Heart right ventricle (tissue), 16 donors: Measurements from ENCODE around the gene DDX39B. TPM values are rescaled to one million over a fixed set of nuclear protein-coding genes. Genes with fewer than 3 reads are reported as not detected.

Experiments used
- ATAC-seq, 8 donors: fragments of 200-7000 bp; cut with Tn5 transposase; one replicate each; pipeline ENCODE4 v1.9.1; 2020; ENCODE audit warnings: mild to moderate bottlenecking in 8 of 8, moderate library complexity in 8 of 8, moderate number of reproducible peaks in 1 of 8
- DNase-seq, 2 donors: peaks; one replicate each; pipeline ENCODE4 v3.0.0-alpha.2; 2020
- H3K27ac ChIP-seq, 10 donors: fragments of 200-600 bp; sonication (generic) in 2 of 10; one replicate each; pipeline versions ENCODE4 v1.5.0 to v1.8.0; 2020 to 2022; ENCODE audit warnings: mild to moderate bottlenecking in 3 of 10
- H3K27me3 ChIP-seq, 7 donors: fragments of 200-600 bp; one replicate each; pipeline ENCODE4 v1.8.0; 2021 to 2022; ENCODE audit warnings: mild to moderate bottlenecking in 2 of 7
- H3K36me3 ChIP-seq, 9 donors: fragments of 200-600 bp; sonication (generic) in 1 of 9; one replicate each; pipeline versions ENCODE4 v1.5.0 to v1.8.0; 2020 to 2022; ENCODE audit warnings: mild to moderate bottlenecking in 2 of 9
- H3K4me1 ChIP-seq, 9 donors: fragments of 200-600 bp; sonication (generic) in 1 of 9; one replicate each; pipeline versions ENCODE4 v1.5.0 to v1.8.0; 2020 to 2022; ENCODE audit warnings: mild to moderate bottlenecking in 4 of 9
- H3K4me3 ChIP-seq, 10 donors: fragments of 200-600 bp; sonication (generic) in 2 of 10; one replicate each; pipeline versions ENCODE4 v1.5.0 to v1.8.0; 2020 to 2022; ENCODE audit warnings: mild to moderate bottlenecking in 7 of 10, moderate library complexity in 2 of 10
- H3K9me3 ChIP-seq, 11 donors: fragments of 200-600 bp in 10 of 11; sonication (generic) in 2 of 11; one replicate each; pipeline versions ENCODE4 v1.5.0 to v1.8.0; 2013 to 2022; ENCODE audit warnings: mild to moderate bottlenecking in 2 of 11, control low read depth in 1 of 11, moderate library complexity in 1 of 11
- WGBS, 2 donors: extraction: QIAGEN DNeasy Blood & Tissue Kit; methylation state at CpG; one replicate each; pipeline ENCODE4 v1.1.7; 2013; ENCODE audit warnings: inconsistent platforms in 1 of 2; 5-methylcytosine and 5-hydroxymethylcytosine counted together
- intact Hi-C, 10 donors: fragments of 100-400 bp; cut with DNase I; formaldehyde crosslinking; loops; one replicate each; pipeline versions ENCODE4 v1.11.1 to v1.14.2; 2022
- polyA plus RNA-seq, 2 donors: library from polyadenylated mRNA; stranded (reverse); fragments of 200-250 nt; gene quantifications; one replicate each; pipeline ENCODE4 v1.2.3, GENCODE V29; 2013
- total RNA-seq, 10 donors: library from RNA; stranded (reverse); fragmentation: NEBNext Ultra II Directional in 3 of 10; extraction: Animal tissue kit (Norgen Biotek cat#: 25700) in 3 of 10; gene quantifications; one replicate each; pipeline versions ENCODE4 v1.2.1 to v1.2.4, GENCODE V29; 2021 to 2023
- TF ChIP-seq, protein P1 (sequence below), 9 donors: fragments of 200-600 bp; sonication (generic) in 2 of 9; IDR thresholded peaks; one replicate each; pipeline versions ENCODE4 v1.5.0 to v1.8.0; 2021 to 2022; ENCODE audit warnings: antibody characterized with exemption in 9 of 9, mild to moderate bottlenecking in 5 of 9, moderate library complexity in 1 of 9
- donor health status: Arrhythmogenic right ventricular cardiomyopathy.
- donor health status: ischemic (EF 13 %, LVEDD 7.1; RV severe dilation, severe dysfunction).
- donor health status: healthy with polysubstance abuse.
- donor health status: DM: no; HTN: yes; CAD: no.
- donor health status: DM: no; HTN: no; CAD: no.
- donor health status: ischemic (EF 25% LVEDD 6.9; RV normal size, moderate dysfunction).
- donor health status: ischemic (EF 25% LVEDD 5.7; RV mildly dilated, moderate dysfunction).
- donor health status: healthy.
- donor health status: DM: yes; HTN: yes; CAD: no.
- donor health status: Ischemic cardiomyopathy.
- donor health status: ischemic (EF 35%, LVEDD 5.7; RV mildly dilated, moderate dysfunction).
- donor health status: nonischemic (EF 11% LVEDD 7.7; RV severe dilation, severe dysfunction).
- donor health status: DM: yes; HTN: yes; CAD: no.
- donor health status: PGD.
- donor health status: ischemic (EF 29% LVEDD 5.4; RV normal size, mild dysfunction).
- donor health status: nonischemic (EF 23%, LVEDD 6.1; RV moderate dilation, normal function).

DDX39B gene
- total and polyA plus RNA-seq, 12 donors, result 154 to 422 (median 172) TPM

DNA sequence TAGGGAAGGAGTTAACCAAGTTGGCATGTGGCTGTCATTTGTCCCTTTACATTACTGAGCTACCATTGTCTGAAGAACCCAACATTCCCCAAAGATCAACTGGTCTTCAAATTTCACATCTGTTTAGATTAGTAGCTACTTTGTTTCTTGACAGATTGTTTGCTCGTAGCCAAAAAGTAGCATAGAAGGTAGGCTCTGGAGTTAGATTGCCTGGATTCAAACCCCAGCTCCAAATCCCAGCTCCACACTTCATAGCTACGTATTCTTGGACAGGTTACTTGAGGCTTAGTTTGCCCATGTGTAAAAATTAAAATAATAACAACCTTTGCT lies 6.7 kb upstream of the DDX39B start:
- Histone ChIP-seq H3K4me3 (peak overlapping the region in 5 of 10 donors; percentile 56 to 63 (median 57)), H3K27me3 (no peaks in the 10 kb centered on the region), H3K4me1 (peaks cover 6 to 41% (median 15%) of the 10 kb centered on the region in 9 donors), H3K27ac (peak overlapping the region in 8 of 10 donors; percentile 87 to 95 (median 92)), H3K36me3 (peaks cover 0 to 46% (median 15%) of the 10 kb centered on the region in 9 donors), H3K9me3 (no peaks in the 10 kb centered on the region)
- WGBS, 2 donors, result 93 to 95% methylated on average over 2 of the region's 2 CpGs
- ATAC-seq, result no peak
- DNase-seq, result no peak
- TF ChIP-seq, protein P1, sequence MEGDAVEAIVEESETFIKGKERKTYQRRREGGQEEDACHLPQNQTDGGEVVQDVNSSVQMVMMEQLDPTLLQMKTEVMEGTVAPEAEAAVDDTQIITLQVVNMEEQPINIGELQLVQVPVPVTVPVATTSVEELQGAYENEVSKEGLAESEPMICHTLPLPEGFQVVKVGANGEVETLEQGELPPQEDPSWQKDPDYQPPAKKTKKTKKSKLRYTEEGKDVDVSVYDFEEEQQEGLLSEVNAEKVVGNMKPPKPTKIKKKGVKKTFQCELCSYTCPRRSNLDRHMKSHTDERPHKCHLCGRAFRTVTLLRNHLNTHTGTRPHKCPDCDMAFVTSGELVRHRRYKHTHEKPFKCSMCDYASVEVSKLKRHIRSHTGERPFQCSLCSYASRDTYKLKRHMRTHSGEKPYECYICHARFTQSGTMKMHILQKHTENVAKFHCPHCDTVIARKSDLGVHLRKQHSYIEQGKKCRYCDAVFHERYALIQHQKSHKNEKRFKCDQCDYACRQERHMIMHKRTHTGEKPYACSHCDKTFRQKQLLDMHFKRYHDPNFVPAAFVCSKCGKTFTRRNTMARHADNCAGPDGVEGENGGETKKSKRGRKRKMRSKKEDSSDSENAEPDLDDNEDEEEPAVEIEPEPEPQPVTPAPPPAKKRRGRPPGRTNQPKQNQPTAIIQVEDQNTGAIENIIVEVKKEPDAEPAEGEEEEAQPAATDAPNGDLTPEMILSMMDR (IDR thresholded peaks at IDR 0.05), result no peak
- intact Hi-C loops, result loop anchor here in 8 of 10 donors (2.0 to 10.0 kb wide), 8 partner anchors 32 to 406 kb away; partner anchors contain the start of genes LTB (in 4 of the 8), NELFE (in 3 of the 8), SKIC2 (in 3 of the 8) and AIF1 (in 2 of the 8)

DNA sequence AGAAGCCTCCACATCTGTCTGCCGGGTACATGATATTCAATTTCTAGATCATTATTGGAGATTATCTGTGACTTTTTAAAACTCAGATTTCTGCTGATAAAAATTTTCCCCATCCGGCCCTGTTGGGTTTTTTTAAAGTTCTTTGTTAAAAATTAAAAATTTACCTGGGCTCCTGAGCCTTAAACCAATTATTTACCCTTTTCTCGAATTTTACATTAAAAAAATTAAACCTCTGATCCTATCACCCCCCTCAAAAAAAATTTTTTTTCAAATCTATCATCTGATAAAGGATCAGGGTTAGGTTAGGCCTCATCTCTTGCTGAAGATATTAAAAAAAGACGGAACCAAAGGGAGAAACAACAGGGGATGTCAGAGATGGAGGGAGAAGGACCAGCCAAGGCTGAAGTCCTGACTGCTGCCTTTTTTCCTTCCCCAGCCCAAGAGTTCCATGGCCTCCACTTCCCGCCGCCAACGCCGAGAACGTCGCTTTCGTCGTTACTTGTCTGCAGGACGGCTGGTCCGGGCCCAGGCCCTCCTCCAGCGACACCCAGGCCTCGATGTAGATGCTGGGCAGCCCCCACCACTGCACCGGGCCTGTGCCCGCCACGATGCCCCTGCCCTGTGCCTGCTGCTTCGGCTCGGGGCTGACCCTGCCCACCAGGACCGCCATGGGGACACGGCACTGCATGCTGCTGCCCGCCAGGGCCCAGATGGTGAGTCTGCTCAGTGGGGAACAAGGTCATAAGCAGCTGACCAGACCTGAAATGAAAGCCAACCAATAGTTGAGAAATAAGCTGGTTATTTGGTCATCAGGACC lies 6.1 kb upstream of the DDX39B start:
- Histone ChIP-seq H3K9me3 (no peaks in the 10 kb centered on the region), H3K27ac (peak overlapping the region; percentile 69 to 95 (median 91)), H3K4me3 (peak overlapping the region in 9 of 10 donors; percentile 40 to 63 (median 56)), H3K36me3 (peaks cover 0 to 40% (median 15%) of the 10 kb centered on the region in 9 donors), H3K4me1 (peaks cover 6 to 46% (median 20%) of the 10 kb centered on the region in 9 donors), H3K27me3 (no peaks in the 10 kb centered on the region)
- TF ChIP-seq, protein P1 (IDR thresholded peaks at IDR 0.05), result no peak
- ATAC-seq (no peak), DNase-seq (no peak)
- WGBS, 2 donors, result 75 to 77% methylated on average over 24 of the region's 24 CpGs
- intact Hi-C loops, result loop anchor here (1.0 to 10.0 kb wide), 10 partner anchors 33 to 407 kb away; partner anchors contain the start of genes LTB (in 4 of the 10), NELFE (in 3 of the 10), SKIC2 (in 3 of the 10) and AIF1 (in 2 of the 10)

DNA sequence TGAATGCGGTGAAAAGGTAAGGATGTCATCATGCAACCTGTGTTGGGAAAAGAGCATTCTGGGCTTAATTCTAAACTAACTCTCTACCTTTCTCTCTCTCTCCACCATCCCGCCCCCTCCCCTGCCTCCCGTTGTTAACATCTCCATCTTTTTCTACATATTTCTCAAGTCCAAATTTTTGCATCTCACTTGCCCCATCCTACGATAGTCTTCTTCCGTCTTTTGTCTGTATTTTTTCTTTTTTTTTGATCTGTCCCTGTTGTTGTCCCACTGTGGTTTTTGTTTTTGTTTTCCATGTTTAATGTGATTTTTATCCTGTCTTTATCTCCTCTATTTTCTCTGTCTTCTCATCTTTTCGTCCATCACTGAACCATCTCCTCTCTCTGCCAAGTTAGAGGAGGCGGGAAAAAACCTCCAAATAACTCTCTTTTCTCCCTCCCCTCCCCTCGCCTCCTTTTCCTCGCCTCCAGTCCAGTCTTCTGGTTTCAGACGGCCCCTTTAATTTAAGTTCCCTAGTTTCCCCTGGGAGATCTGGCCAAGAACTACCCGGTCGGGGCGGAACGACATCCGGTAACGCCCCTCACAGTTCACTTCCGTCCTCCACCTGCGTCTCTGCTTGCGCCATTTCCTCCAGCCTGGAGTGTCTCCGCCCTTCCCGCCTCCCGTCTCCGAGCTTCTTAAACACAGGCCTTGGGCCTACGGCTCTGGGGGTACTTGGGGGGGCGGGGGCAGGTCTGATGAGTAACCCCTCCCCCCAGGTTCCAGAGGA lies 5.3 kb upstream of the DDX39B start, which contains the start of gene NFKBIL1:
NFKBIL1 (plus strand) TSS at position 651 of the 769 bp plus-strand sequence; CDS start at position 738, 87 bp downstream.
- peak within 1 kb of the TSS; percentile 30 to 63 (median 56) for H3K4me3 ChIP-seq
- H3K27me3 ChIP-seq, result no peaks in the 10 kb centered on the region
- 1% methylated on average over 25 of the region's 25 CpGs for WGBS, 2 donors
- H3K4me1 ChIP-seq, result peaks cover 10 to 51% (median 25%) of the 10 kb centered on the region in 9 donors
- ATAC-seq, result peak; percentile 94 to 98 (median 98)
- peaks cover 0 to 36% (median 13%) of the 10 kb centered on the region in 9 donors for H3K36me3 ChIP-seq
- intact Hi-C loops, result loop anchor here (1.0 to 10.0 kb wide), 10 partner anchors 34 to 408 kb away; partner anchors contain the start of genes LTB (in 4 of the 10), NELFE (in 3 of the 10), SKIC2 (in 3 of the 10) and AIF1 (in 2 of the 10)
- H3K27ac ChIP-seq, result peak within 1 kb of the TSS; percentile 69 to 95 (median 91)
- peak; percentile 92 to 98 for DNase-seq
- no peaks in the 10 kb centered on the region for H3K9me3 ChIP-seq
- TF ChIP-seq, protein P1 (IDR thresholded peaks at IDR 0.05), result peak in 2 of 9 donors; percentile 3 to 7
